Tibial nerve (tissue), 3 donors: ENCODE data around the gene PCDH9.

Experiments used
- POLR2A ChIP-seq, 2 donors: fragments of 450-650 bp; IDR thresholded peaks; one replicate each; pipeline ENCODE4 v1.6.1; 2017; ENCODE audit warnings: antibody characterized with exemption in 2 of 2, mild to moderate bottlenecking in 2 of 2, moderate library complexity in 2 of 2
- TF ChIP-seq, protein P1 (sequence below), 5 experiments: fragments of 200-600 bp in 3 of 5; fragments of 450-650 bp in 2 of 5; sonication (generic) in 3 of 5; IDR thresholded peaks; one replicate each; pipeline ENCODE4 v1.5.1; 2016 to 2019; ENCODE audit warnings: antibody characterized with exemption in 5 of 5, mild to moderate bottlenecking in 3 of 5, moderate library complexity in 2 of 5

DNA sequence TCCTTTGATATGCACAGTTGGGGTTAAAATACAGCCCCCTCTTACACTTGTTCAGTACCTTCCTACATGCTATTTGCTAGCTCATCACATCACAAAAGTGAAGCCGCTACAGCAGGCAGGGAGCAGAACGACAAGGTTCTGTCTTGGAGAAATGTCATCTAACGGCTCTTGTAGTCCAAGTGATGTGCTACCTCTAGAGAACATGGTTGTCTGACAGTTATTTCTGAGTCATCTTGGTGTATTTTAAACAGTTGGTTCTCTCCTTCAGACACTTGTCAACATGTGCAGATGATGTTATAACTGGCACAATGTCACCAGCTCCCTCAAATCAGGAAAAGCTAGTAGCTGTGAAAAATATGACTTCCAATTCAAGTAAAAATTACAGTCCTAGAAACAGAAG is 865.0 kb downstream of the PCDH9 start:
- TF ChIP-seq, protein P1, sequence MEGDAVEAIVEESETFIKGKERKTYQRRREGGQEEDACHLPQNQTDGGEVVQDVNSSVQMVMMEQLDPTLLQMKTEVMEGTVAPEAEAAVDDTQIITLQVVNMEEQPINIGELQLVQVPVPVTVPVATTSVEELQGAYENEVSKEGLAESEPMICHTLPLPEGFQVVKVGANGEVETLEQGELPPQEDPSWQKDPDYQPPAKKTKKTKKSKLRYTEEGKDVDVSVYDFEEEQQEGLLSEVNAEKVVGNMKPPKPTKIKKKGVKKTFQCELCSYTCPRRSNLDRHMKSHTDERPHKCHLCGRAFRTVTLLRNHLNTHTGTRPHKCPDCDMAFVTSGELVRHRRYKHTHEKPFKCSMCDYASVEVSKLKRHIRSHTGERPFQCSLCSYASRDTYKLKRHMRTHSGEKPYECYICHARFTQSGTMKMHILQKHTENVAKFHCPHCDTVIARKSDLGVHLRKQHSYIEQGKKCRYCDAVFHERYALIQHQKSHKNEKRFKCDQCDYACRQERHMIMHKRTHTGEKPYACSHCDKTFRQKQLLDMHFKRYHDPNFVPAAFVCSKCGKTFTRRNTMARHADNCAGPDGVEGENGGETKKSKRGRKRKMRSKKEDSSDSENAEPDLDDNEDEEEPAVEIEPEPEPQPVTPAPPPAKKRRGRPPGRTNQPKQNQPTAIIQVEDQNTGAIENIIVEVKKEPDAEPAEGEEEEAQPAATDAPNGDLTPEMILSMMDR (IDR thresholded peaks at IDR 0.05): no peak
- TF ChIP-seq POLR2A (IDR thresholded peaks at IDR 0.05): no peak
